Measurements from ENCODE around the gene ATG10.
"Not testable (repeated sequence)": the region's sequence is repeated elsewhere in the genome, so short reads cannot be mapped to it uniquely, and the experiment has no call there.

The ATG10 gene

GRCh38 chr5:82139837-82140236 lies 168.0 kb downstream of the ATG10 start:
- DNase-seq, result not testable (repeated sequence)

- no peak for DNase-seq
Measured at GRCh38 chr5:82142217-82142841, 170.5 kb downstream of the ATG10 start.

- no peak for DNase-seq
Measured at GRCh38 chr5:82142928-82143577, 171.2 kb downstream of the ATG10 start.

- DNase-seq, result no peak
Measured at GRCh38 chr5:82147860-82148573, 176.2 kb downstream of the ATG10 start.

- DNase-seq, result no peak
Measured at GRCh38 chr5:82149434-82149833, 177.6 kb downstream of the ATG10 start.

- no peak for DNase-seq
Measured at GRCh38 chr5:82150559-82150958, 178.7 kb downstream of the ATG10 start.

GRCh38 chr5:82151204-82151603 lies 179.4 kb downstream of the ATG10 start:
- DNase-seq, result no peak

GRCh38 chr5:82151662-82152061 lies 179.8 kb downstream of the ATG10 start:
- DNase-seq, result peak; percentile 65

GRCh38 chr5:82152978-82153481 lies 181.2 kb downstream of the ATG10 start:
- DNase-seq, result no peak

GRCh38 chr5:82154776-82155175 lies 183.0 kb downstream of the ATG10 start:
- DNase-seq, result no peak

- no peak for DNase-seq
Measured at GRCh38 chr5:82155305-82155704, 183.5 kb downstream of the ATG10 start.

GRCh38 chr5:82156874-82157273 lies 185.1 kb downstream of the ATG10 start:
- DNase-seq, result no peak

GRCh38 chr5:82158755-82159413 lies 187.1 kb downstream of the ATG10 start:
- DNase-seq, result no peak

GRCh38 chr5:82160948-82161347 lies 189.1 kb downstream of the ATG10 start:
- DNase-seq, result no peak

GRCh38 chr5:82162573-82162972 lies 190.8 kb downstream of the ATG10 start:
- no peak for DNase-seq

GRCh38 chr5:82163452-82164175 lies 191.8 kb downstream of the ATG10 start:
- DNase-seq, result no peak

GRCh38 chr5:82164176-82164976 lies 192.6 kb downstream of the ATG10 start:
- DNase-seq, result no peak

GRCh38 chr5:82164977-82165713 lies 193.3 kb downstream of the ATG10 start:
- no peak for DNase-seq

GRCh38 chr5:82165740-82166530 lies 194.1 kb downstream of the ATG10 start:
- DNase-seq, result peak; percentile 96

GRCh38 chr5:82167372-82167935 lies 195.6 kb downstream of the ATG10 start:
- DNase-seq, result no peak
